Mesodermal cell (in vitro differentiated cells): ENCODE measurements around the gene ARID5B.

Experiments
- H3K27ac ChIP-seq: 2 replicates; pipeline ENCODE4 v1.7.0; 2013; ENCODE audit warnings: mild to moderate bottlenecking, low read depth, low read length, moderate library complexity; ENCODE audit not compliant: severe bottlenecking
- H3K36me3 ChIP-seq: 2 replicates; pipeline ENCODE4 v1.7.1; 2013; ENCODE audit warnings: mild to moderate bottlenecking, low read length, moderate library complexity; ENCODE audit not compliant: control insufficient read depth, insufficient read depth
- H3K4me1 ChIP-seq: one replicate; pipeline ENCODE4 v1.7.1; 2013; ENCODE audit warnings: mild to moderate bottlenecking, low read length; ENCODE audit not compliant: insufficient read depth, control insufficient read depth, poor library complexity, severe bottlenecking
- H3K4me3 ChIP-seq: 2 replicates; pipeline ENCODE4 v1.7.0; 2013; ENCODE audit warnings: low read length, control low read depth, mild to moderate bottlenecking; ENCODE audit not compliant: insufficient read depth, poor library complexity, severe bottlenecking; ENCODE audit errors: extremely low read depth
- H3K9me3 ChIP-seq: 2 replicates; pipeline ENCODE4 v1.7.1; 2013; ENCODE audit warnings: mild to moderate bottlenecking, low read length, moderate library complexity; ENCODE audit not compliant: control insufficient read depth
- WGBS, 2 experiments: methylation state at CpG; one replicate each; pipeline ENCODE4 v1.1.5; 2013; ENCODE audit warnings: missing lambda C conversion rate in 2 of 2; ENCODE audit not compliant: insufficient coverage in 2 of 2; 5-methylcytosine and 5-hydroxymethylcytosine counted together

ARID5B gene

GRCh38 chr10:62130948-62131347 is 229.4 kb downstream of the ARID5B start:
- Histone ChIP-seq H3K4me1 (no peaks in the 10 kb centered on the region), H3K27ac (no peak overlapping the region), H3K4me3 (no peak overlapping the region), H3K36me3 (no peaks in the 10 kb centered on the region), H3K9me3 (no peaks in the 10 kb centered on the region)
- WGBS, 2 experiments = 100% methylated on average over 1 to 2 of the region's 3 CpGs

GRCh38 chr10:62131724-62132123 is 230.2 kb downstream of the ARID5B start:
- Histone ChIP-seq H3K4me1 (no peaks in the 10 kb centered on the region), H3K36me3 (no peaks in the 10 kb centered on the region), H3K27ac (no peak overlapping the region), H3K4me3 (no peak overlapping the region), H3K9me3 (no peaks in the 10 kb centered on the region)
- 86 to 97% methylated on average over 4 of the region's 4 CpGs for WGBS, 2 experiments

DNA sequence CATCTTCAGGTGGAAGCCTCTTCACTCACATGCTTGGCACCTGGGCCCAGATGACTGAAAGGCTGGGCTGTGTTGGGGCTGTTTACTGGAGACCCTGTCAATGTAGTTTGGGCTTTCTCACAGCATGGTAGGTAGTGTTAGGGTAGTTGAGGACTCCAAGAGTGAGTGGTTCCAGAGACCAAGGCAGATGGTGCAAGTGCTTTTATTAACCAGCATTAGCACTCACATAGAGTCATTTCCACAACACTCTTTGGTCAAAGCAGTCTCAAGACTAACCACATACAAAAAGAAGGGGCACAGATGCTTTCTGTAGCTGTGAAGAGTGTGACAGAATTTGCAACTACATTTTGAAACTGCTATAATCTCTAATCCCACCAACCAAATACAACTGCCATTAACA is 232.1 kb downstream of the ARID5B start:
- no peaks in the 10 kb centered on the region for H3K36me3 ChIP-seq
- no peaks in the 10 kb centered on the region for H3K4me1 ChIP-seq
- H3K4me3 ChIP-seq = no peak overlapping the region
- no peak overlapping the region for H3K27ac ChIP-seq
- peaks cover 5% of the 10 kb centered on the region for H3K9me3 ChIP-seq

DNA sequence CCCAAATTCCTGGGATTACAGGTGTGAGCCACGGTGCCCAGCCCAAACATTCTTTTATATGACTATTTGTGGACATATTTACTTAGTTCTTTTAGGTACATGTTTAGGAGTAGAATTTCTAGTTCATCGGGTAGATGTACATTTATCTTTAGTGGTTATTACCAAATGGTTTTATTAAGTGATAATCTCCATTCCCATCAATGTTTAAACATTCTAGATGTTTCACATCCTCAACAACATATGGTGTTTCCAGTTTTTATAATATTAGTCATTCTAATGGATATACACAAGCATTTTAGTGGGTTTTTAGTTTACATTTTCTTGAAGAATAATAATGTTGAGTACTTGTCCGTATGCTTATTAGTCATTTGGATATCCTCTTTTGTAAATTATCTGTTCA is 235.4 kb downstream of the ARID5B start:
- H3K36me3 ChIP-seq = no peaks in the 10 kb centered on the region

More for the DNA sequence above, 235.4 kb downstream of the ARID5B start:
- Histone ChIP-seq H3K27ac (no peak overlapping the region), H3K4me1 (no peaks in the 10 kb centered on the region), H3K4me3 (no peak overlapping the region), H3K9me3 (peaks cover 5% of the 10 kb centered on the region)
- 80% methylated on average over 1 of the region's 3 CpGs; no CpG with 5 or more reads in 1 of the 2 experiments for WGBS, 2 experiments
